HG03175 (cell line): Measurements from ENCODE around the gene ZMAT5.
"Not testable (repeated sequence)": the region's sequence is repeated elsewhere in the genome, so short reads cannot be mapped to it uniquely, and the experiment has no call there.

Source experiments
- ATAC-seq: cut with Tn5 transposase; IDR thresholded peaks from one replicate; pipeline ENCODE4 v1.9.1; 2021; ENCODE audit warnings: mild to moderate bottlenecking, moderate library complexity; ENCODE audit not compliant: unreplicated experiment

ZMAT5 gene

GRCh38 chr22:29754658-29755395, 12.0 kb downstream of the ZMAT5 start:
- not testable (repeated sequence) for ATAC-seq

DNA sequence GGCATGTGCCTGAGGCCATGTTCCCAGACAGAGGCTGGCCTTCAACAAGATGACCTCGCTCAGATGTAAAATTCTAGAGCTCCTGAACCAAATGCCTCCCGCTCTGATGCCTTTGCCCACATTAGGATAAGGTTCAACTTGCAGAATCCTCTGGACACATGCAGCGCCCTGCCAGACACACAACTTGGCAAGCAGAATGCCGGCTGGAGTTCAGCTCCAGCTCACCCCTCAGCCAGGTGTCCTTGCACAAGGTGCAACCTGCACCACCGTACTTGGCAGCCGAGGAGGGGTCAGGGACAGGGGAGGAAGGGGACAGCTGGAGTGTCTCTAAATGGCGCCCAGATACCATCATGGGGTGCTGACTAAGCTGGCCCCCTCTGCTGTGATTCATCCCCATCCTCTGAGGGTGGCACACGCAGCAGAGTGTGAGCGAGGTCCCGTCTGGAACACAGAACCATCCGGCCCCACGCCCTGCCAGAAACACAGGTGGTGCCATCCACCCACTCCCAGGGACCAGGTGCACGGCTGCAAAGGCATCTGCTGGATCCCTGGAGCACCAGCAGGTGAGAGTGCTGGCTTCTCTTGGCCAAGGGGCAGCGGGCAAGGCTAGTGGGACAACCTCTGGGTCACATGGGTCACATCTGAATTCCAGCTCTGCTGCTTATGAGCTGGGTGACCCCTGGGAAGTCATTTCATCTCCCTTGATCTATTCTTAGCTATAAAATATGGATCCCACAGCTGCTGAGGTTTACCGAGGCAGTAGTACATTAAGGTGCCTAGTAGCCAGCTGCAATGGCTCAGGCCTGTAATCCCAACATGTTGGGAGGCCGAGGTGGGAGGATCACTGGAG, 12.8 kb downstream of the ZMAT5 start:
- ATAC-seq = no peak

GRCh38 chr22:29751669-29752068, 15.1 kb downstream of the ZMAT5 start:
- no peak for ATAC-seq

- no peak for ATAC-seq
These were observed 16.0 kb downstream of the ZMAT5 start for GRCh38 chr22:29750559-29751538.

- no peak for ATAC-seq
These were observed 16.8 kb downstream of the ZMAT5 start for GRCh38 chr22:29750029-29750428.

DNA sequence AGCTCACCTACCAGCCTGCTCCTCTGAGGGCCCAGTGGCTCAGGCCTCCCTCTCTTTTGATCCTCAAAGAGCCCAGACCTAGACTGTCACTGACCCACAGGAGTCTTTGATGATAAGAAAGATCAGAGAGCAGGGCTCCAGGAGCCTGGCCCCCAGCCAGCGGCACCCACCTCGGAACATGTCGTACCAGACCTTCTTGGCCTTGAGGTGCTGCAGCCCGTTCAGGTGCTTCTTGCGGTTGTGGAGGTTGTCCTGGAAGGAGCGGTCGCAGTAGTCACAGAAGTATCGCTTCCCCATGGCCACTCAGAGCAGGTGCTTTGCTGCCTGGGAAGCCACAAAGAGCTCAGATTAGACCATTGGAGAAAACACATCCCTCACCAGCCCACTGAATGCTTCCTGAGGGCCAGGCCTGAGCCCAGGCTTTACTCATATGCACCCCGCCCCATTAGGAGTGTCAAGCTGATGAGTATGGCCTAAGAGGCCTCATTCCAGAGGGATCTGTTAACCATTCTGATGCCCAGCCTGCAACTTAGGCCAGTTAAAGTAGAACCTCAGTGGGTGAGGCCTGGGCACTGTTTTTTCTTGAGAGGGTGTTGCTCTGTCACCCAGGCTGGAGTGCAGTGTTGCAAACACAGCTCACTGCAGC, 18.4 kb downstream of the ZMAT5 start:
- ATAC-seq = no peak

DNA sequence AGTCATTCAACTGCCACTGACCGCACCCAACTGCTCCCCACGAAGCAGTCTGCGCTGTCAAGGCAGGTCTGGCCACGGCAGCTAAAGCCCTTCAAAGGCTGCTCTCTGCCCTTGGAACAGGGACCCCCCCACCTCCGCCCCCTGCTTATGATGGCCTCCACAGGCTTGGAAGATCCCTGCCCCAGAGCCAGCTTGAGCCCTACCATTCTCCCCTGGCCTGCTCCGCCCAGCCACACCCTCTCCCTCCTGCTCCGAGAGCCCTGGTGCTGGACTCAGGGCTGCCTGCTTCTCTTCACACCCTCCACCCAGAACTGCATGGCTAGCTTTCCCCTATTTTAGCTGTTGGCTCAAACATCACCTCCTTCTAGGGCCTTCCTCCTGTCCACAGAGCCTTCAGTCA, 19.0 kb downstream of the ZMAT5 start:
- no peak for ATAC-seq

- ATAC-seq = no peak
These were observed 21.9 kb downstream of the ZMAT5 start for GRCh38 chr22:29744902-29745301.

DNA sequence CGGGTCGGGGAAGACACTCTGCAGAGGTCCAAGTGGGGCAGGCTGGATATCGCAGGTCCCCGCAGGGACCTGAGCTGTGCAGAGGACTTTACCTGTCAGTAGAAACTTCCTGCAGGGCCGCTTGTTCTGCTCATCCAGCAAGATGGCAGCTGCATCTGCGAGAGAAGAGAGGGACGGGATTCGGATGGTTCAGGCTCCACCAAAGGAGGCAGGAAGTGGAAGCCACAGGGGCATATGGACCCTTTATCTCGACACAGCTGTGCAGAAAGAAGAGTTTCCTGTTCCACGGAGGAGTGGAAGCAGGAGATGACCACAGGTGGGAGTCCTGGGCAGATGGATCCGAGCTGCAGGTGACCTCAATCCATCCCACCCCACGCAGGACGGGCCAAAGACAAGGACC, 24.5 kb downstream of the ZMAT5 start:
- no peak for ATAC-seq

GRCh38 chr22:29741926-29742325, 24.9 kb downstream of the ZMAT5 start:
- no peak for ATAC-seq

DNA sequence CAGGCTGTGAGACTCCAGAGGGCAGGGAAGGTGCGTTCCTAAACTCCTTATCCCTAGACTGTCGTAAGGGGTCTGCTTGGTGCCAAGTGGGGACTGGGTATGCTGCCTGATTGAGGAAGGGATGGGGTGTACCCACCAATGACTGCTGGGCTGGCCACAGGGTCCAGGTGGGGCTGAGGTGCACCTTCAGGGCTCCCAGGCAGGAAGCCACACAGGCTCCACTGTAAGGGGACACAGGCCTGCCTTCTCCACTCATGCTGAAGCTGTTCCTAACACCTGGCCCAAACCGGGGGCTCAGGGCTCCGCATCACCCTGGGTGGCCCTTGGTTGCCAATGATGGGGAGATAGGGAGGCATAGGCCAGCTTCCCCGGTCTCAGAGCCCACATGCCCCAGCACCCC, 26.6 kb downstream of the ZMAT5 start:
- no peak for ATAC-seq

- no peak for ATAC-seq
These were observed 27.4 kb downstream of the ZMAT5 start for GRCh38 chr22:29739346-29739875.

DNA sequence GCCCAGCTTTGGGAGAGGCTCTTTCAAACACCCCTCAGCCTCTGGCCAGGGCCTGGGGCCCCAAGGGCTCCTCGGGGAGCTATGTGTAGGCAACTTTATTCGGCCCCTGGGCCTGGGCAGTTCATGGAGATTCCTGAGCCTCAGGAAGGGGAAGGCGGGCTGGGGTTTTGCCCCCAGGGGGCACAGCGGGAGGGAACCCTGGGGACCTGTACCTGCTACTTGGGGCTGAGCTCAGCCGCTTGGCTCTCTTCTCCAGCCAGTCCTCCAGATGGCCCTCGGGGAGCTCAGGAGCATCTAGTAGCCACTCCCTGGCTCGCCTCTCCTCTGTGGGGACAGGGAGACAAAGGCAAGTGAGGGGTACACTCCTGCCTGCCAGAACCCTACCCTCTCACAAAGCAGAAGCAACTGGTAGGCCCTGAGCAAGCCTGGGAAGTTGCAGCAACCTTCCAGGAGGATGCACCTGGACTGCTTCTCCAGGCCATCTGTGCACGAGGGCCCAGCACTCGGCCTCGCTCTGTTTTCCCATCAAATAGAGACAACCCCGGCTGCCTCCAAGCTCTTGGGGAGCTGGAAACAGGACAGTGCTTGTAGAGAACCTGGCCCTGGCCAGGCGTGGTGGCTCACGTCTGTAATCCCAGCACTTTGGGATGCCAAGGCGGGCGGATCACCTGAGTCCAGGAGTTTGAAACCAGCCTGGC, 28.5 kb downstream of the ZMAT5 start:
- ATAC-seq = no peak

GRCh38 chr22:29737251-29738117, 29.3 kb downstream of the ZMAT5 start:
- ATAC-seq = no peak

DNA sequence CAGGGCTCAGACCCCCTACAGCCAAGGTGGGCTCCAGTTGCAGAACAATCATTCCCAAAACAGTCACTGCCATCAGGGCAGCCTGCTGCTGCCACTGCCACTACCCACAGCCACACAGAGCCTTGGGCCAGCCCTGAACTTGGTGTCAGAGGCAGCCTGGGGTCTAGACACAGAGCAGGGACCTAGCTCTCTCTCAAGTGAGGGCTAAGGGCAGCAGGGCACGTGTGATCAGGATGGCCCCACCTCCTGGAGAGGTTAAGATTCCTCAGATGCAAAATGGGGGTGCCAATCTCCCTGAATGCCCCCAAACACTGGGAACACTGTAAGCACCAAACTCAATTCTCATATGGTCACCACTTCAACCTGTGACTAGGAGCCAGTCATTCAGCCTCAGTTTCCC, 31.4 kb downstream of the ZMAT5 start:
- ATAC-seq = no peak

DNA sequence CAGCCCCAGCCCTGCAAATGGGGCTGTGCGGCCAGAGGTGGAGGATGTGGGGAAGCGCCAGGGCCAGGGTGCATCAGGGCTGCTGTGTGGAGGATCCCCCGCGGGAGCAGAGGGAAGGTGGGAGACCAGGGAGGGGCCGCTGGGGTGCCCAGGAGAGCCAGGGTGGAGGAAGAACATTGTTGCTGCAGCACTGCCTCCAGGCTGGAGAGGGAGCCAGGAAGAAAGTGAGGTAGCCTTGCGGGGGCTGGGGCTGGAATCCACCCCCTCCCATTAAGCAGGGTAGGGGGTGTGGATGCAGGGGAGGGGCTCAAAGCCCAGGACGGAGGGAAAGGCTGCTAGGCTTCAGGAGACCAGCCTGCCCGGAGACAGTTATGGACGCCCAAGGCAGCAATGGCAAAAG, 32.0 kb downstream of the ZMAT5 start:
- ATAC-seq = no peak

GRCh38 chr22:29734406-29734805, 32.4 kb downstream of the ZMAT5 start:
- no peak for ATAC-seq

- ATAC-seq = no peak
These were observed 33.2 kb downstream of the ZMAT5 start for GRCh38 chr22:29733362-29734201.
